DMS114 treated with DMSO at 0.1 percent for 48 hours (cell line): ENCODE measurements around the gene PIAS2.
"Not testable (repeated sequence)": the region's sequence is repeated elsewhere in the genome, so short reads cannot be mapped to it uniquely, and the experiment has no call there.

Source experiments
- DNase-seq: peaks from one replicate; lab custom pipeline; 2025; ENCODE audit not compliant: unreplicated experiment; lab: John Stamatoyannopoulos, UW

Gene PIAS2, protein sequence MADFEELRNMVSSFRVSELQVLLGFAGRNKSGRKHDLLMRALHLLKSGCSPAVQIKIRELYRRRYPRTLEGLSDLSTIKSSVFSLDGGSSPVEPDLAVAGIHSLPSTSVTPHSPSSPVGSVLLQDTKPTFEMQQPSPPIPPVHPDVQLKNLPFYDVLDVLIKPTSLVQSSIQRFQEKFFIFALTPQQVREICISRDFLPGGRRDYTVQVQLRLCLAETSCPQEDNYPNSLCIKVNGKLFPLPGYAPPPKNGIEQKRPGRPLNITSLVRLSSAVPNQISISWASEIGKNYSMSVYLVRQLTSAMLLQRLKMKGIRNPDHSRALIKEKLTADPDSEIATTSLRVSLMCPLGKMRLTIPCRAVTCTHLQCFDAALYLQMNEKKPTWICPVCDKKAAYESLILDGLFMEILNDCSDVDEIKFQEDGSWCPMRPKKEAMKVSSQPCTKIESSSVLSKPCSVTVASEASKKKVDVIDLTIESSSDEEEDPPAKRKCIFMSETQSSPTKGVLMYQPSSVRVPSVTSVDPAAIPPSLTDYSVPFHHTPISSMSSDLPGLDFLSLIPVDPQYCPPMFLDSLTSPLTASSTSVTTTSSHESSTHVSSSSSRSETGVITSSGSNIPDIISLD

GRCh38 chr18:46917108-46917802, at the start of gene PIAS2, which contains the start of gene KATNAL2:
Gene PIAS2, minus strand, starts transcription at chr18:46917507. Its CDS starts 162 bp downstream, at chr18:46917345.
Gene KATNAL2, plus strand, starts transcription at chr18:46917602. Its CDS starts 29,271 bp downstream, at chr18:46946873.
- peak; percentile 48 for DNase-seq

DNA sequence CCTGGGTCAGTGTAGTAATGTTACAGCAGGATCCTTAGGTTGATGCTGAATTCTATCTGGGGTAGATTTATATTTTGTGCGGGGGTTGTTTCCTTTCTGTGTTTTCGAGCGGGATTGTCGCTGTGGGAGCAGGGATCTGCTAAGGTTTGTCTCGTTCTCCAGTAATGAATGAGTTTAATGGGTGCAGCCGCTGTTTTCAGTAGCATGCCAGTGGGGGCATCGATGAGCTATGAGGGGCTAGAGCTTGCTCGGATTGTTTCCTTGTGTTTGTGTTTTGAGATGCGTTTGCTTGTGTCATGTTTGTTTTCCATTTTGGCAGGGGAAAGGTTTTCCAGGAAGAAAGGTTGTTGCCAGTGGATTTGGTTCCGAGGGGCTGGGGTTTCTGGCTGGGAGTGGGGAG, 49.0 kb upstream of the PIAS2 start:
- not testable (repeated sequence) for DNase-seq

- not testable (repeated sequence) for DNase-seq
Measured at GRCh38 chr18:46964579-46965293, 47.4 kb upstream of the PIAS2 start.

DNA sequence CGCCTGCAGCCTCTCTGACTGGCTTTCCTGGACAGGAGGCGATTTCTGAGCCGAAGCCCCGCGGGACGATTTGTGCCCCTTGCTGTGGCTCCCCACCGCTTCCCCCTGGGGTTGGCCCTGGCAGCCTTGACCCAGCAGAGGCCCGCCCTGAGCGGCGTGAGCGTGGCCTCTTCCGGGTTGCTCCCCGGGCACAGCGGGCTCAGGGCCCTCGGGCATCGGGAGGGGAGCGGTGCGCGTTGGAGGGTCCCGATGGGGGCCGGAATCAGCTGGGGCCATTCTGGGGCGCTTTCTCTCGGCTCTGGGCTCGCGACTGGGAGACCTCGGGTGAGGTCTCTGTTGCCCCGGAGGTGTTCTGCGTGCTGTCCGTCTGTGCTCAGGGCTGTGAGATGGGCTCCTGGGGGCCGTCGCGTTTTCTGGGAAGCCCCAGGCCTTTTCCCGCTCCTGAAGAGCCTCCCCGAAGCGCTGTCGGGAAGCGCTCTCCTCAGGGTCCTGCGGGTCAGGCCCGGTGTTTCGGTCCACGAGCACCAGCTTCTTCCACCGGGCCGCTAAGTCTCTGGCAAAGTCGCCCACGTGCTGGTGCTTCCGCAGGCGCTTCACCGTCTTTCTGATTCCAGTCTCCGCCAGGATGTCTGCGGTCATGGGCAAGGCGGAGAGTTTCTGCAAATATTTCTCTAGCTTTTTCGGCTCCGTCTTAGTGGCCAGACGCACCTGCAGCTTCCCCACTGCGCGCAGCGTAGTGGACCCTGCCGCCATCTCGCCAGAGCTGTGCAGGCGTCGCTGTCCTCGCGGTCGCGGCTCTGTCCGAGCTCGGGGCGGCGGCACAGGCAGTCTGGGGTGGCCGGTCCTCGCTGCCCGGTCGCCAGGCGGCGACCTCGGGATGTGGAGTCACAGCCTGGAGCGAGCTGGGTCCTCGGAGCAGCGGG, 46.6 kb upstream of the PIAS2 start:
- not testable (repeated sequence) for DNase-seq

GRCh38 chr18:46958209-46958608, 40.9 kb upstream of the PIAS2 start:
- DNase-seq, result no peak

GRCh38 chr18:46953195-46953594, 35.9 kb upstream of the PIAS2 start:
- DNase-seq, result no peak

DNA sequence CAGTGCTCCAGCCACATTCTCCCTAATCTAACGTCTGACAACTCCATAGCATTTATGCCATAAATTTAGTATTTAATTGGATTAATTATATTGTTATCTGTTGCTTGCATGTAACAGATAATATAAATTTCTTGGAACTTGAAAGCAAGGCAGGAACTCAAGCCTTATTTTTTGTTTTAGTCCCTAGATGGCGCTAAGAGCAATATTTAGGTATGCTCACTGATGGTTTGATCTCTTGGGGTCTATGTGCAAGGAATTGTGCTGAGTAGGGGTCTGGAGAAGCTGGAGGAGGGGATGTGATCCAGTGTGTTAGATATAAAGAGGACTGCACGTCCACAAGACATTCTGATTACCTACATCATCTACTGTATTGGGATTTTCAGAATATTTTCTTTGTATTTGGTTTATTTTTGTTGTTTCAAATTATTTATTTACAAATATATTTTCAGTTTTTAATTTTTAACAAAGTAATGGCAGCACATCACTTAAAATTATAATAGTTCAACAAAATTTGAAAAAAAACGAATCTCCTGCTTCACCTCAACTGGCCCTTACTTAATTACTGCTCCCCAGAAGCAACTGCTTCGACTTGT, 32.9 kb upstream of the PIAS2 start:
- peak; percentile 18 for DNase-seq

DNA sequence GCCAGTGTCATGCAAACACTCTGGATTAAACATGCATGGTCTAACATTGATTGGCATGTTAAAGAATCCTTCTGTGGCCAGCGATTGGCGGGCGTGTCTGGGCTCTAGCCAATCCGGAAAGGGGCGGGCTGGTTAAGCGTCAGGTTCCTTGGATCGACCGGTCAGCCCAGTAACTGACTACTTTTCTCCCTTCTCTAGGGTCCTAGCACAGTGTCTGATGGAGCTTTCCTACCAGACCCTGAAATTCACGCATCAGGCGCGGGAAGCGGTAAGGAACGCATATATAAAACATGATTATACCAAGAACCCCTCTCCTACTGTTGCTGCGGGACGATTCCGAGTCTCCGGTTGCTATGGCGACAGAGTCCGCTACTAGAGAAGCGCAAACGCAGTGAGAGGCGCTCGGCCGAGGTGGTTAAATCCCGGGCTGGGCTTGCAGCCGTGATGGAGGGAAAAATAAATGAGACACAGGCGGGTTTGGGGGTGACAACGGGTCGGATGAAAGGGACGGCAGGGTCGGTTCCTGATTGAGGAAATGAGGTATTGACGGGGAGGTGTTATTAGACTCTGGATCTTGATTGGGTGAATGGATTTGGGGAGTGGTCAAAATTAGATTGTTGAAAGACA, 29.5 kb upstream of the PIAS2 start:
- DNase-seq, result no peak

- no peak for DNase-seq
Measured at GRCh38 chr18:46942646-46943045, 25.3 kb upstream of the PIAS2 start.

DNA sequence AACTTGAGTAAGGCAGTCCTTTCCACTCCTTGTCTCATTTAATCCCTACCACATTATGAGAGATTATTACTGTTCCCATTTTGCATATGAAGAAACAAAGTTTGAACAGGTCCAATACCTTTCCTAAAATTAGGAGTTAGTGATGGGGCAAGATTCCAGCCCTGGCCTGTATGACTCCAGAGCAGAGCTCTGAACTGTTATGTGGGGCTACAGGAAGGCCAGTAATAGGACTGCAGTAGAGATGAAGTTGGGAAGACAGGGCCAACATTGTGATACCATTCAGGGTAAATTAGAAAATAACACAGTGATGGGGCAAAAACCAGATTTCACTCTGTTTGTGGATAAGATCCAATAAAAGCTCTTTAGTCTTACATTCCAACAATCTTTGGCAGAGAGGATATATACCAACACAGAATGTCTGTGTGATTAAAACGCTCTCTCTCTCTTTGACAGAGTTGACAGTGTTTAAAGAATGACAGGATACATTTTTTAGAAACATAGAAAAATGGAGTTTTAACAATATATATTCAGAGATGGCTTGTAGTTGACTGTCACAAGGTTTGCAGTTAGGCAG, 22.8 kb upstream of the PIAS2 start:
- no peak for DNase-seq

DNA sequence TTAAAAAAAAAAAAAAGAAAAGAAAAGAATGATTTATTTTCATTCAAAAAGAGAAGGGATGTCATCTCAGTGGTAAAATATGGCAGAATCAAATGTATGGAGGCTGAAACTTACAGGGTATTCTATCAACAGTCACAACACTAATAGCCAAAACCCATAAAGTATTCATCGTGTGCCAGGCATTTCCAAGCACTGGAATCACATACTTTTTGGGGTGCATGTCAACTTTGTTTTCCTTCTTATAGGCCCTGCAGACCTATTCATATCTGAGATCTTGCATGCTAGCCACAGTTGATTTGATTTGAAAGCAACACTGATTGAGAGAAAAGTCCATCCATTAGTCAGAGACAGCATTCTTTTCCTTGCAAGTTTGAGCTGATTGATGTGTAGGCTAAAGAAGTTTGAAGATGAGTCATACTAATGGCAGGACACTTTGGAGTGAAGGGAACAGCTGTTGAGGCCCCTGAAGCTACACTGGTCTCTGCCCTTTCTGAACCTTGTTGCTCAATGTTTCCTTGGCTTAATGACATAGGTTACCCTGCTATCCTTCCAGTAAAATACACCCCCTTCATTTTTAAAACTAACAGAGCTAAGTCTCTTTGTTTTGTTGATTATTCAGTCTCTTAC, 22.1 kb upstream of the PIAS2 start:
- DNase-seq, result no peak

DNA sequence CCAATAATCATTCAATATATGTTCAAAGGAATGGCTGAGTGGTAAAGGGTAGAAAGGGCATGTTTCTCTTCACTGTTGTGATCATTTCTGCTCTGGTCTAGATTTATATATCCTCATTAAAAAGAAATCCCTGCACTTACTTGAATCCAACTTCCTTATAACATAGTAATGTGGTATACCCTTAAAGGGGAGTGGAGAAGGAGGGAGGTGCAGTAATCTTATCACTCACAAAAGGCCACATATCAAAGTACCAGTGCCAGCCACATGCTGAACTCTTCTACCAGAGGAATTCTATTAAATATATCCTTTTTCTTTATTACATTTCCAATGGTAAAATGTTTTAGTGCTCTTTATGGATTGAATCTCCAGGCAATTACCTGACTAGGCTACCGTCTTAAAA, 3.3 kb upstream of the PIAS2 start:
- no peak for DNase-seq

GRCh38 chr18:46920067-46920466, 2.8 kb upstream of the PIAS2 start:
- DNase-seq, result no peak

GRCh38 chr18:46917803-46918600, 695 bp upstream of the PIAS2 start:
- DNase-seq, result peak; percentile 33

GRCh38 chr18:46916551-46917107, 678 bp downstream of the PIAS2 start:
- no peak for DNase-seq

DNA sequence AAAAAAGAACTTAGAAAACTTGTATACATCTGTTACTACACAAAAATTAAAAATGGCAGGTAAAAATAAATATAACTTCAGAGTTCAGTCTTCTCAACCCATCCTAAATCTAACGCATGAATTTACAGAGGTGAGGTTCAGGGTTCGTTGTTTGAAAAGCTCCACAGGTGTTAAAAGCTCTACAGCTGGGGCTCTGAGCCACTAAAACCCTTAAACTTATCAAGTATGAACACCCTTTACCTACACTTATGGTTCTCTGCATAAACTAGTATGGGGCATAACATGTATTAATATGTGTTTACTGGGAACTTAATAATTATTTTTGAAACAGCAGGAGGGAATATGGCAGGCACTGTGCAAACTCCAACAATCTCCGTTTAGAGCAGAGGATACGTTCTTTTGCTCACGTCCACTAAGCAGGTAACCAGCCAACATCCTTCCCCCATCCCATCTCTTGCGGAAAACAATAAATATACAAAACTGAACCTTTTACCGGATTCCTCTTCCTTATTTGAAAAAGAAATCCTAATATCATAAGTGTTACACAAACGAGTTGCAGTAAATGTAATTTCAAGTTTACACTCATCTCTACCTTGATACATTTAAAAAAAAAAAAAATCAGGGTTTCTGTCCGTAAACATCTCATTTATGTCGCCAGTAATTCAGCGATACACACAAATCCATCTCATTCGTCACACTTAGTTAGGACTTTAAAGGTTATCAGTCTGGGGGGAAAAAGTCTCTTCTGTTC, 1.3 kb downstream of the PIAS2 start:
- DNase-seq, result no peak

- DNase-seq, result no peak
Measured at GRCh38 chr18:46910856-46911255, 6.5 kb downstream of the PIAS2 start.
